Measurements from ENCODE around the gene ALDOC. TPM values are rescaled to one million over a fixed set of nuclear protein-coding genes. Genes with fewer than 3 reads are reported as not detected.
A peak's percentile ranks its signal among the peaks of the same experiment; 100 is the strongest.

Gene ALDOC
- total and polyA plus RNA-seq, 2 donors (not counting 1 experiment from before 2014, with no cell fraction given) = 91.3 to 111 TPM

DNA sequence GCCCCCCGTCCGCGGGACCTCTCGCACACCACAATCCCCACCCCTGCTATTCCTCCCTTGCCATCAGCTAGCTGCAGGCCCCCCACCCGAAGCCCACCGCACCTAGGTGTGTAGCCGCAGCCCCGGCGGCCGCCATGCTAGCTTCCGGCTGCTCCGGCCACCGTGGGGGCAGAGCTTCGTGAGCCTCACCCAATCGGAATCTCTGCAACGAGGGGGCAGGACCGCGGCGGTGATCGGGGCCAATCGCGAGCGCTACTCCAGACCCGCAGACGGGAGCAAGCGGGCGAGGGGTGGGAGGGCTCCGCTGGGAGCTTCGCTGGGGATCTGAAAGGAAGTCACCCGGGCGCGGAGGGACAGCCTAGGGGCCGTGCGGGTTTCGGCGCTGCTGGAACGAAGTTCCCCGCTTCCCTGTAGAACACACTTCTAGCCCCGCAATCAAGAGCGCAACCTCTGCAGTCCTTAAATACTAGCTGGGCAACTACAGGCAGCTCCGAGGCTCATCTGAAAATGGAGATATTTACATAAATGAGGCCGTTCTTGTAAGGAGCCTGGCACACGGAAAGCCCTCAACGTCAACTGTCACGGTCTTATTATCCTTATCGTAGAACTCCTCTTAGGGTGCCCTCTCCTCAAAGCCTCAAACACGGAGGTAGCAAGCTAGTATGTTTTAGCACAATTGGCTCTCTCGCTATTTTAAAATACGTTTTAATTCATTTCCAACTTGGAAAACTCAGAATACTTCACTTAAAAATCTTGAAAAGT is 5.2 kb downstream of the ALDOC start, which contains the start of gene PIGS:
Gene PIGS (minus strand): TSS at position 164 of the 762 bp plus-strand sequence. CDS start 28 bp downstream, at position 136.
- H3K79me2 ChIP-seq (ENCODE audit: control insufficient read depth, insufficient read depth, low read length) = peaks cover 12% of the 10 kb centered on the region
- H3K4me2 ChIP-seq (ENCODE audit: extremely low read depth, insufficient read depth, low read length) = peak within 1 kb of the TSS; percentile 96
- H3K27ac ChIP-seq (ENCODE audit: insufficient read depth, low read length) = peak within 1 kb of the TSS; percentile 59
- peak within 1 kb of the TSS; percentile 80 to 94 (median 89) for H3K4me3 ChIP-seq (replicated peaks in 1 of 4; ENCODE audit: control extremely low read depth in 1 of 4, insufficient read depth in 1 of 4, low read depth in 3 of 4, low read length in 4 of 4)
- no peak for TF ChIP-seq EZH2 (IDR thresholded peaks at IDR 0.05; ENCODE audit: low read length, missing control alignments)
- TF ChIP-seq, protein P1, sequence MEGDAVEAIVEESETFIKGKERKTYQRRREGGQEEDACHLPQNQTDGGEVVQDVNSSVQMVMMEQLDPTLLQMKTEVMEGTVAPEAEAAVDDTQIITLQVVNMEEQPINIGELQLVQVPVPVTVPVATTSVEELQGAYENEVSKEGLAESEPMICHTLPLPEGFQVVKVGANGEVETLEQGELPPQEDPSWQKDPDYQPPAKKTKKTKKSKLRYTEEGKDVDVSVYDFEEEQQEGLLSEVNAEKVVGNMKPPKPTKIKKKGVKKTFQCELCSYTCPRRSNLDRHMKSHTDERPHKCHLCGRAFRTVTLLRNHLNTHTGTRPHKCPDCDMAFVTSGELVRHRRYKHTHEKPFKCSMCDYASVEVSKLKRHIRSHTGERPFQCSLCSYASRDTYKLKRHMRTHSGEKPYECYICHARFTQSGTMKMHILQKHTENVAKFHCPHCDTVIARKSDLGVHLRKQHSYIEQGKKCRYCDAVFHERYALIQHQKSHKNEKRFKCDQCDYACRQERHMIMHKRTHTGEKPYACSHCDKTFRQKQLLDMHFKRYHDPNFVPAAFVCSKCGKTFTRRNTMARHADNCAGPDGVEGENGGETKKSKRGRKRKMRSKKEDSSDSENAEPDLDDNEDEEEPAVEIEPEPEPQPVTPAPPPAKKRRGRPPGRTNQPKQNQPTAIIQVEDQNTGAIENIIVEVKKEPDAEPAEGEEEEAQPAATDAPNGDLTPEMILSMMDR (conservative IDR thresholded peaks at IDR 0.05 in 1 of 2, IDR thresholded peaks at IDR 0.05 in 1 of 2; ENCODE audit: low read depth in 1 of 2, low read length in 2 of 2) = no peak
- H3K36me3 ChIP-seq (ENCODE audit: control insufficient read depth, insufficient read depth, low read length) = peaks cover 5% of the 10 kb centered on the region
- peak within 1 kb of the TSS; percentile 69 for H2AFZ ChIP-seq (ENCODE audit: low read length)
- DNase-seq (ENCODE audit: low read depth in 2 of 2) = peak; percentile 87 to 88
- H4K20me1 ChIP-seq (ENCODE audit: control insufficient read depth, extremely low read depth, insufficient read depth, low read length) = no peaks in the 10 kb centered on the region
- H3K9me3 ChIP-seq (ENCODE audit: control insufficient read depth, insufficient read depth, low read depth, low read length) = no peaks in the 10 kb centered on the region
- H3K9ac ChIP-seq (ENCODE audit: insufficient read depth, low read length) = peak within 1 kb of the TSS; percentile 83
- H3K27me3 ChIP-seq (ENCODE audit: control insufficient read depth, insufficient read depth, low read length) = no peaks in the 10 kb centered on the region
- no peaks in the 10 kb centered on the region for H3K4me1 ChIP-seq (ENCODE audit: control insufficient read depth, extremely low read depth, insufficient read depth, low read length)

DNA sequence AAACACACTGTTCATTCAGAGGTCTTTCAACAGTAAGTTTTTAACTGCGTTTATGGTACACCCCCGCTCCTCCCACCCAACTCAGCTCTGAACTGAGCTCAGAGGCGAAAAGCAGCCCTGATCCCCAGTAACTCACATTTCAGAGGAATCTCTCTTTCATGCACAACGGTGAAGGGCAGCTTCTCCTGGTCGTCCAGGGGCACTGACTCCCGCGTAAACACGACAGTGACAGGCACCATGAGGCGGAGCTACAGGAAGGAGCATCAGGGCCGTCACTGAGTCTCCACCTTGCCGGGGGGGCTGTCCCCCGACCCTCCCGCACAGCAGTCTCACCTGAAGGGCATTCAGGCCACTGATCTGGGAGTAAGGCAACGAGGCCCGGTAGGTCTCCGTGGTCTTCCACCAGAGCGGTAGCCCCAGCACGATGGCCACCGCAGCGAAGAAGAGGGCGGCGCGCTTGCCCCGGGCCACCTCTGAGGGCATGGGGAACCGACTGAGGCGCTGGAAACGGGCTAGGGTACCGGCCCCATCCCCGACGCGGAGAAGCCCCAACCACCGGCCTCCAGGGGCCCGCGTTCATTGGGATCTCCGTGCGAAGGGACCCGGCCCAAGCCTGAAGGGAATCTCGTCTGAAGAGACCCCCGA is 5.9 kb downstream of the ALDOC start:
- H3K4me1 ChIP-seq (ENCODE audit: control insufficient read depth, extremely low read depth, insufficient read depth, low read length) = no peaks in the 10 kb centered on the region
- H3K27ac ChIP-seq (ENCODE audit: insufficient read depth, low read length) = peak overlapping the region; percentile 59
- H4K20me1 ChIP-seq (ENCODE audit: control insufficient read depth, extremely low read depth, insufficient read depth, low read length) = no peaks in the 10 kb centered on the region
- H3K36me3 ChIP-seq (ENCODE audit: control insufficient read depth, insufficient read depth, low read length) = peaks cover 5% of the 10 kb centered on the region
- peak overlapping the region; percentile 59 for H2AFZ ChIP-seq (ENCODE audit: low read length)
- H3K79me2 ChIP-seq (ENCODE audit: control insufficient read depth, insufficient read depth, low read length) = peaks cover 12% of the 10 kb centered on the region
- peak overlapping the region; percentile 83 for H3K9ac ChIP-seq (ENCODE audit: insufficient read depth, low read length)
- peak overlapping the region; percentile 80 to 94 (median 89) for H3K4me3 ChIP-seq (replicated peaks in 1 of 4; ENCODE audit: control extremely low read depth in 1 of 4, insufficient read depth in 1 of 4, low read depth in 3 of 4, low read length in 4 of 4)
- TF ChIP-seq, protein P1 (conservative IDR thresholded peaks at IDR 0.05 in 1 of 2, IDR thresholded peaks at IDR 0.05 in 1 of 2; ENCODE audit: low read depth in 1 of 2, low read length in 2 of 2) = no peak
- no peak for TF ChIP-seq EZH2 (IDR thresholded peaks at IDR 0.05; ENCODE audit: low read length, missing control alignments)
- H3K4me2 ChIP-seq (ENCODE audit: extremely low read depth, insufficient read depth, low read length) = peak overlapping the region; percentile 89
- no peak for DNase-seq (ENCODE audit: low read depth in 2 of 2)
- H3K9me3 ChIP-seq (ENCODE audit: control insufficient read depth, insufficient read depth, low read depth, low read length) = no peaks in the 10 kb centered on the region
- H3K27me3 ChIP-seq (ENCODE audit: control insufficient read depth, insufficient read depth, low read length) = no peaks in the 10 kb centered on the region

DNA sequence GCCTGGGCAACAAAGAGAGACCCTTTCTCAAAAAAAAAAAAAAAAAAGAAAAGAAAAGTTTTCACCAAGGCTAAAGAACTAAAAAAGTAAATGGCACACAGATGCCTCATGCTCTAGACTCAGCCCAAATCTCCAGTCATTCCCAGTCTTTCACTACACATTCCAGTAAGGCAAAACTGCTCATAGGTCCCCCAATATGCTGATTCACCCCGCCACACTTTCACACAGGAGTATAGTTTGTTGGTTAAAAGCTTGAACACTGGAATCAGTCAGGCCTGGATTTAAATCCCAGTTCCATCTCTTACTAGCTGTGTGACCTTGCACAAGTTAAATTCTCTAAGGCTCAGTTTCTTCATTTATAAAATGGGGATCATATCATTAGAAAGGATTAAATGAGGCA is 7.2 kb downstream of the ALDOC start:
- TF ChIP-seq EZH2 (IDR thresholded peaks at IDR 0.05; ENCODE audit: low read length, missing control alignments) = no peak
- TF ChIP-seq, protein P1 (conservative IDR thresholded peaks at IDR 0.05 in 1 of 2, IDR thresholded peaks at IDR 0.05 in 1 of 2; ENCODE audit: low read depth in 1 of 2, low read length in 2 of 2) = no peak
- no peak overlapping the region for H2AFZ ChIP-seq (ENCODE audit: low read length)
- no peak overlapping the region for H3K4me2 ChIP-seq (ENCODE audit: extremely low read depth, insufficient read depth, low read length)
- H3K27me3 ChIP-seq (ENCODE audit: control insufficient read depth, insufficient read depth, low read length) = no peaks in the 10 kb centered on the region
- H3K4me3 ChIP-seq (replicated peaks in 1 of 4; ENCODE audit: control extremely low read depth in 1 of 4, insufficient read depth in 1 of 4, low read depth in 3 of 4, low read length in 4 of 4) = peak overlapping the region in 1 of 4 experiments; percentile 89
- peaks cover 12% of the 10 kb centered on the region for H3K79me2 ChIP-seq (ENCODE audit: control insufficient read depth, insufficient read depth, low read length)
- no peaks in the 10 kb centered on the region for H4K20me1 ChIP-seq (ENCODE audit: control insufficient read depth, extremely low read depth, insufficient read depth, low read length)
- H3K27ac ChIP-seq (ENCODE audit: insufficient read depth, low read length) = no peak overlapping the region
- H3K36me3 ChIP-seq (ENCODE audit: control insufficient read depth, insufficient read depth, low read length) = peaks cover 3% of the 10 kb centered on the region
- H3K9me3 ChIP-seq (ENCODE audit: control insufficient read depth, insufficient read depth, low read depth, low read length) = no peaks in the 10 kb centered on the region
- DNase-seq (ENCODE audit: low read depth in 2 of 2) = no peak
- no peak overlapping the region for H3K9ac ChIP-seq (ENCODE audit: insufficient read depth, low read length)
- H3K4me1 ChIP-seq (ENCODE audit: control insufficient read depth, extremely low read depth, insufficient read depth, low read length) = no peaks in the 10 kb centered on the region

Measured in fibroblast of lung (primary cell).